IPS-15b (cell line): ENCODE data around the gene TAF11L14.
"Not testable (repeated sequence)": the region's sequence is repeated elsewhere in the genome, so short reads cannot be mapped to it uniquely, and the experiment has no call there.

ENCODE experiments used
- H3K27me3 ChIP-seq: one replicate; pipeline ENCODE4 v1.6.1; 2013; ENCODE audit warnings: low read length; ENCODE audit not compliant: control insufficient read depth, insufficient read depth
- H3K36me3 ChIP-seq: one replicate; pipeline ENCODE4 v1.6.1; 2013; ENCODE audit warnings: low read length; ENCODE audit not compliant: control insufficient read depth, insufficient read depth
- H3K4me1 ChIP-seq: one replicate; pipeline ENCODE4 v1.6.1; 2013; ENCODE audit warnings: mild to moderate bottlenecking, low read length; ENCODE audit not compliant: control insufficient read depth, insufficient read depth
- H3K4me3 ChIP-seq: one replicate; pipeline ENCODE4 v1.5.1; 2013; ENCODE audit warnings: low read depth, low read length
- H3K9ac ChIP-seq: one replicate; pipeline ENCODE4 v1.6.1; 2013; ENCODE audit warnings: low read depth, mild to moderate bottlenecking, low read length
- H3K9me3 ChIP-seq: one replicate; pipeline ENCODE4 v1.6.1; 2013; ENCODE audit warnings: mild to moderate bottlenecking, low read length; ENCODE audit not compliant: control insufficient read depth, insufficient read depth

The TAF11L14 gene

DNA sequence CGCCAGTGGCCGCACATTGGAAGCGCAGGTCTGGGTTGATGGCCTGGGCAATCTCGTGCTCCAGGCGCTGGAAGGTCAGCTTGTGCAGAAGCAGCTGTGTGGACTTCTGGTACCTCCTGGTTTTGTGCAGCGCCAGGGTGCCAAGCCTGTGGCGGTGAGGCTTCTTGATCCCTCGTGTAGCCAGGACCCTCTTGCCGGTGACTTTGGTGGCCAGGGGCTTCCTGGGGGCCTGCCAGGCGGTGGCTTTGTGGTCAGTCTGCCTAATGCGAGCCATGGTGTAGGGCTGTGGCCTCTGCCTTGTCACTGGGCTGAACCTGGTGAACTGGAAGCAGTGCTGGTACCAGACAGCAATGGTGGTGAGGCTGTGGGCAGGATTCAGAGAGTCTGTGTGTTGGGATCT, 8.6 kb upstream of the TAF11L14 start:
- Histone ChIP-seq H3K36me3 (no peaks in the 10 kb centered on the region), H3K4me1 (no peaks in the 10 kb centered on the region), H3K9ac (no peak overlapping the region), H3K27me3 (no peaks in the 10 kb centered on the region), H3K9me3 (no peaks in the 10 kb centered on the region), H3K4me3 (no peak overlapping the region)

DNA sequence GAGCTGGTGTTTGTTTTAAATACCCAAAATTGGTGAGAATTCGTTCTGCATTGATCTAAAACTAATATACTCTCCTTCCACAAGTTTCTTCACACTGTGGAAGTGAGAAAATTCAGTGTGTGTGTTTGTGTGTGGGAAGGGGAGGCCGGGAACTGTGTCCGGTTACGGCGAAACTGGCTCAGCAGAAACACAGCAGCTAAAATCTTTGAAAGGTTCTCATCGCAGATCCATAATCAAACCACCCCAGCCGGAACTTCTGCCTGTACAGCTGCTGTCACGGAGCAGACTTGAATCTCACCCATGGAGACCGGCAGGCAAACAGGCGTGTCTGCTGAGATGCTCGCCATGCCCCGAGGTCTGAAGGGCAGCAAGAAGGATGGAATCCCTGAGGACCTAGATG, 2.5 kb upstream of the TAF11L14 start, which contains the start of gene TAF11L13:
TSS of gene TAF11L13 (plus strand) at position 301 of the 400 bp plus-strand sequence.
- not testable (repeated sequence) for H3K36me3 ChIP-seq, H3K4me3 ChIP-seq, H3K4me1 ChIP-seq, H3K9me3 ChIP-seq, H3K9ac ChIP-seq, H3K27me3 ChIP-seq

DNA sequence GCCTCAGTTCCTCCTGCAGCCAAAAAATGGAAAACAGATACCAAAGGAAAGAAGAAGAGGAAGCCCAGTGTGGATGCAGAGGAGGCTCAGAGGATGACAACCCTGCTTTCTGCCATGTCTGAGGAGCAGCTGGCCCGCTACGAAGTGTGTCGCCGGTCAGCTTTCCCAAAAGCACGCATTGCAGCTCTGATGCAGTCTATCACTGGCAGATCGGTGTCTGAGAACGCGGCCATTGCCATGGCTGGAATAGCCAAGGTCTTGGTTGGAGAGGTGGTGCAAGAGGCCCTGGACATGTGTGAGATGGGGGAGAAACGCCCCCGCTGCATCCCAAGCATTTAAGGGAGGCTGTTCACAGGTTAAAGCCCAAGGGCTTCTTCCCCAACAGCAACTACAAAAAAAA, 15.0 kb downstream of the TAF11L14 start:
- not testable (repeated sequence) for H3K9ac ChIP-seq, H3K27me3 ChIP-seq, H3K4me3 ChIP-seq, H3K4me1 ChIP-seq, H3K36me3 ChIP-seq, H3K9me3 ChIP-seq

DNA sequence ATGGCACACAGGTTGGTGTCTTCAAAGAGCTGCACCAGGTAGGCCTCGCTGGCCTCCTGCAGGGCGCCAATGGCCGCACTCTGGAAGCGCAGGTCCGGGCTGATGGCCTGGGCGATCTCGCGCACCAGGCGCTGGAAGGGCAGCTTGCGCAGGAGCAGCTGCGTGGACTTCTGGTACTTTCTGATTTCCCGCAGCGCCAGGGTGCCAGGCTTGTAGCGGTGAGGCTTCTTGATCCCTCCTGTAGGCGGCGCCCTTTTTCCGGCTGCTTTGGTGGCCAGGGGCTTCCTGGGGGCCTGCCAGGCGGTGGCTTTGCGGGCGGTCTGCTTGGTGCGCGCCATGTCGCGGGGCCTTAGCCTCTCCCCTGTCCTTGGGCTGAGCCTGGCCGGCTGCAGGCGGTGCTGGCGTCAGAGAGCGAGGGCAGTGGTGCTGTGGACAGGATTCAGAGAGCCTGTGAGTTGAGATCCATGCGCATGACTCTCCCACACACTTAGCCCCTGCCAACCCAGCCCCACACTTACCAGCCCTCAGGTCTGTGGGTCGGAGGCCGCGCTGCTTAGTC, 21.0 kb downstream of the TAF11L14 start:
- not testable (repeated sequence) for H3K36me3 ChIP-seq, H3K4me3 ChIP-seq, H3K9ac ChIP-seq, H3K9me3 ChIP-seq, H3K4me1 ChIP-seq, H3K27me3 ChIP-seq

GRCh38 chr5:17655921-17656320, 21.7 kb downstream of the TAF11L14 start:
- Histone ChIP-seq H3K27me3 (no peaks in the 10 kb centered on the region), H3K4me3 (no peak overlapping the region), H3K9me3 (no peaks in the 10 kb centered on the region), H3K4me1 (no peaks in the 10 kb centered on the region), H3K36me3 (no peaks in the 10 kb centered on the region), H3K9ac (no peak overlapping the region)

DNA sequence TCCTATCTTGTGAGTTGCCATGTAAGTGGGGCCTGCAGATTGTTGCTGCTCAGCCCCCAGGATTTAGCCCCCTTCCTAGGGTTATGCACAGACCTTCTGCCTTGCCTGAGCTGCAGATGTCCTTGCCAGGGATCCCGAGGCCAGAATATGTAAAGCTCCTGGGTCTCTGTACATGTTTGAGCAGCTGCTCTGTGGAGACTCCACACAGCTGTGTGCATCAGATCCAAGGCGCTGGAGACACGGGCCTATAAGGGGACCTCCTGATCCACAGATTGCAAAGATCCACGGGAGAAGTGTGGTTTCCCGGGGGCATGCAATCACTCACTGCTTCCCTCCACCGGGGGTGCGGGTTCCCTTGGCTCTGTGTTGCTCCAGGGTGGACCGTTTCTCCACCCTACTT, 28.9 kb downstream of the TAF11L14 start:
- H3K27me3 ChIP-seq, result no peaks in the 10 kb centered on the region
- H3K9ac ChIP-seq, result no peak overlapping the region
- no peaks in the 10 kb centered on the region for H3K4me1 ChIP-seq
- no peaks in the 10 kb centered on the region for H3K9me3 ChIP-seq
- H3K36me3 ChIP-seq, result no peaks in the 10 kb centered on the region
- no peak overlapping the region for H3K4me3 ChIP-seq

- Histone ChIP-seq H3K27me3 (no peaks in the 10 kb centered on the region), H3K36me3 (no peaks in the 10 kb centered on the region)
Measured at GRCh38 chr5:17665836-17666235, 31.6 kb downstream of the TAF11L14 start.

DNA sequence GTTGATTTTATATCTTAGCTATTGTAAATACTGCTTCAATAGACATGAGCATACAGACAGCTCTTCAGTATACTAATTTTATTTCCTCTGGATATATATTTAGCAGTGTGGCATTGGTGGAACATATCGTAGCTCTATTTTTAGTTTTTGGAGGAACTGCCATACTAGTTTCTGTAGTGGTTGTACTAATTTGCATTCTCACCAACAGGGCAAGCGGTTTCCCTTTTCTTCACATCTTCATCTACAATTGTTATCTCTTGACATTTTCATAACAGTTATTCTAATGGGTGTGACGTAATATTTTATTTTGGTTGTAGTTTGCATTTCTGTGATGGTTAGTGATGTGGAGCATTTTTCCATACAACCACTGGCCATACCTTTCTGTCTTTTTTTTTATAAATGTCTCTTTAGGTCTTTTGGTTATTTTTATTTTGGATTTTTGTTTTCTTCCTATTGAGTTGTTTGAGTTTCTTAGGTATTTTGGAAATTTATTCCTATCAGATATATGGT, 32.5 kb downstream of the TAF11L14 start:
- H3K4me1 ChIP-seq, result no peaks in the 10 kb centered on the region
- no peaks in the 10 kb centered on the region for H3K36me3 ChIP-seq
- H3K4me3 ChIP-seq, result no peak overlapping the region
- H3K27me3 ChIP-seq, result no peaks in the 10 kb centered on the region
- H3K9ac ChIP-seq, result no peak overlapping the region
- H3K9me3 ChIP-seq, result no peaks in the 10 kb centered on the region

More at GRCh38 chr5:17665836-17666235, 31.6 kb downstream of the TAF11L14 start:
- H3K9ac ChIP-seq, result no peak overlapping the region
- H3K9me3 ChIP-seq, result no peaks in the 10 kb centered on the region
- H3K4me3 ChIP-seq, result no peak overlapping the region
- no peaks in the 10 kb centered on the region for H3K4me1 ChIP-seq

GRCh38 chr5:17670353-17670752, 36.1 kb downstream of the TAF11L14 start:
- Histone ChIP-seq H3K4me3 (no peak overlapping the region), H3K9ac (no peak overlapping the region), H3K9me3 (no peaks in the 10 kb centered on the region), H3K36me3 (no peaks in the 10 kb centered on the region), H3K4me1 (no peaks in the 10 kb centered on the region), H3K27me3 (no peaks in the 10 kb centered on the region)

DNA sequence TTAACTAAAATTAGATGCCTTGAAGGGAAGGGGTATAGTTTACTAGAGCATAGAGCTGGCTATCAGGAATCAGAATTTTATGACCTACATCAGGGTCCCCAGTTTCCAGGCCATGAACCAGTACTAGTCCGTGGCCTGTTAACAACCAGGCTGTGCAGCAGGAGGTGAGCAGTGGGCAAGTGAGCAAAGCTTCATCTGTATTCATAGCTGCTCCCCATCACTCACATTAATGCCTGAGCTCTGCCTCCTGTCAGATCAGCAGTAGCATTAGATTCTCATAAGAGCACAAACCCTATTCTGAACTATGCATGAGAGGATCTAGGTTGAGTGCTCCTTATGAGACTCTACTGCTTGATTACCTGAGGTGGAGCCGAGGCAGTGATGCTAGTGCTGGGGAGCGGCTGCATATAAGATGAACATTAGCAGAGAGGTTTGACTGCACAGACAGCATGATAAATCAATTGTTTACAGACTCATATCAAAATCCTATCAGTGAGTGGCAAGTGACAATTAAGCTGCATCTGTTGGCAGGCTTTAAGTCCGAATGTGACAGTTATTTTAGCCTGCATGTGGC, 44.6 kb downstream of the TAF11L14 start:
- H3K36me3 ChIP-seq, result no peaks in the 10 kb centered on the region
- no peaks in the 10 kb centered on the region for H3K27me3 ChIP-seq
- no peaks in the 10 kb centered on the region for H3K9me3 ChIP-seq
- H3K4me1 ChIP-seq, result no peaks in the 10 kb centered on the region
- H3K9ac ChIP-seq, result no peak overlapping the region
- no peak overlapping the region for H3K4me3 ChIP-seq

GRCh38 chr5:17679597-17680203, 45.4 kb downstream of the TAF11L14 start:
- Histone ChIP-seq H3K4me3 (no peak overlapping the region), H3K4me1 (no peaks in the 10 kb centered on the region), H3K9ac (no peak overlapping the region), H3K9me3 (no peaks in the 10 kb centered on the region), H3K36me3 (no peaks in the 10 kb centered on the region), H3K27me3 (no peaks in the 10 kb centered on the region)

- Histone ChIP-seq H3K9me3 (no peaks in the 10 kb centered on the region), H3K36me3 (no peaks in the 10 kb centered on the region), H3K4me1 (no peaks in the 10 kb centered on the region), H3K9ac (no peak overlapping the region), H3K27me3 (no peaks in the 10 kb centered on the region), H3K4me3 (no peak overlapping the region)
Measured at GRCh38 chr5:17680737-17681136, 46.5 kb downstream of the TAF11L14 start.
